ENCODE results near the gene EDC4. TPM values are rescaled to one million over a fixed set of nuclear protein-coding genes. Genes with fewer than 3 reads are reported as not detected.

Gene EDC4
- total and polyA plus RNA-seq, 2 of the 8 experiments (the other 6 are each of a cell fraction or from before 2014, with no cell fraction given), result 58.5 to 72.7 TPM

GRCh38 chr16:67874372-67874771 lies 1.5 kb downstream of the EDC4 start (continued):
- TF ChIP-seq ATF3 (IDR thresholded peaks at IDR 0.05; ENCODE audit: insufficient read depth, low read depth, low read length) (no peak), SRF (IDR thresholded peaks at IDR 0.05; ENCODE audit: low read depth, low read length) (no peak), FOSL1 (IDR thresholded peaks at IDR 0.05; ENCODE audit: insufficient read depth, low read depth, low read length) (no peak), SIRT6 (IDR thresholded peaks at IDR 0.05; ENCODE audit: low read length) (no peak), CREB1 (IDR thresholded peaks at IDR 0.05) (no peak)

Data from H1 (cell line).